K562 (cell line): ENCODE measurements around the gene SLC7A4. TPM values are rescaled to one million over a fixed set of nuclear protein-coding genes. Genes with fewer than 3 reads are reported as not detected.

Experiments used
- CBFA2T3 ChIP-seq: fragments of 450-650 bp; IDR thresholded peaks from 2 replicates; pipeline ENCODE4 v1.6.1; 2017
- CBFB ChIP-seq: sonication (generic); formaldehyde crosslinking; IDR thresholded peaks from 2 replicates; pipeline ENCODE4 v1.4.0; 2020; ENCODE audit warnings: mild to moderate bottlenecking, missing genetic modification reagents
- CBX8 ChIP-seq: fragments of 200-600 bp; sonication (generic); IDR thresholded peaks from 2 replicates; pipeline ENCODE4 v1.6.1; 2012; ENCODE audit warnings: borderline replicate concordance, mixed run types, low read depth, mild to moderate bottlenecking, moderate library complexity, mixed read lengths, low read length, control low read depth, inconsistent platforms; ENCODE audit not compliant: poor library complexity, severe bottlenecking; ENCODE audit errors: extremely low read depth
- CEBPB ChIP-seq: fragments of 450-650 bp; IDR thresholded peaks from 2 replicates; pipeline ENCODE4 v1.6.1; 2016; ENCODE audit warnings: missing genetic modification characterization, missing compliant biosample characterization
- CEBPG ChIP-seq, 3 experiments: fragments of 200-800 bp in 1 of 3; sonication (Bioruptor generic) in 1 of 3; sonication (generic) in 1 of 3; formaldehyde crosslinking in 1 of 3; IDR thresholded peaks in 2 of 3; conservative IDR thresholded peaks in 1 of 3; 2 replicates each; pipeline versions ENCODE4 v1.6.1 to v1.8.0; 2016 to 2022; ENCODE audit warnings: missing compliant biosample characterization in 2 of 3, missing genetic modification characterization in 2 of 3, mild to moderate bottlenecking in 1 of 3, missing genetic modification reagents in 1 of 3
- ELF4 ChIP-seq: fragments of 450-650 bp; formaldehyde crosslinking; IDR thresholded peaks from 2 replicates; pipeline ENCODE4 v1.4.0; 2022; ENCODE audit warnings: missing genetic modification characterization
- HNRNPLL ChIP-seq: fragments of 200-400 bp; formaldehyde crosslinking; IDR thresholded peaks from 2 replicates; pipeline ENCODE4 v1.6.1; 2017; ENCODE audit warnings: low read length, low read depth, mild to moderate bottlenecking; ENCODE audit not compliant: poor library complexity, severe bottlenecking
- IRF1 ChIP-seq: sonication (generic); formaldehyde crosslinking; IDR thresholded peaks from 2 replicates; pipeline ENCODE4 v1.8.0; 2022; ENCODE audit warnings: missing genetic modification reagents, mild to moderate bottlenecking, borderline replicate concordance
- JUND ChIP-seq, 2 experiments: IDR thresholded peaks; 2 replicates in 1 of 2; 3 replicates in 1 of 2; pipeline ENCODE4 v1.6.1; 2011; ENCODE audit warnings: borderline replicate concordance in 2 of 2, low read depth in 2 of 2, low read length in 2 of 2, improper control_type of control experiment in 1 of 2, missing biosample characterization in 1 of 2, missing genetic modification characterization in 1 of 2, missing genetic modification reagents in 1 of 2
- MCM7 ChIP-seq, 2 experiments: fragments of 450-650 bp; IDR thresholded peaks; 2 replicates each; pipeline ENCODE4 v1.6.1; 2016 to 2018
- NCOA4 ChIP-seq: fragments of 450-650 bp; IDR thresholded peaks from 2 replicates; pipeline ENCODE4 v1.6.1; 2018; ENCODE audit warnings: mild to moderate bottlenecking; ENCODE audit not compliant: partially characterized antibody
- POLR3G ChIP-seq: IDR thresholded peaks from 2 replicates; pipeline ENCODE4 v1.6.1; 2011; ENCODE audit not compliant: insufficient read length, insufficient replicate concordance; ENCODE audit errors: extremely low read depth
- TAF7 ChIP-seq: fragments of 450-650 bp; IDR thresholded peaks from 2 replicates; pipeline ENCODE4 v1.6.1; 2016; ENCODE audit warnings: missing genetic modification characterization, missing compliant biosample characterization
- TEAD1 ChIP-seq, 2 experiments: fragments of 450-650 bp in 1 of 2; sonication (generic) in 1 of 2; formaldehyde crosslinking; IDR thresholded peaks; 2 replicates each; pipeline versions ENCODE4 v1.4.0 to v1.8.0; 2020 to 2022; ENCODE audit warnings: mild to moderate bottlenecking in 2 of 2, missing genetic modification reagents in 1 of 2
- ZBTB1 ChIP-seq: sonication (generic); formaldehyde crosslinking; IDR thresholded peaks from 2 replicates; pipeline ENCODE4 v1.8.1; 2023; ENCODE audit warnings: missing genetic modification reagents, low read depth, mild to moderate bottlenecking, borderline replicate concordance
- ZC3H11A ChIP-seq: IDR thresholded peaks from 2 replicates; pipeline ENCODE4 v1.6.1; 2012; ENCODE audit warnings: low read depth, low read length, improper control_type of control experiment
- ZNF134 ChIP-seq: fragments of 250-450 bp; sonication (Bioruptor Pico); conservative IDR thresholded peaks from 2 replicates; pipeline ENCODE4 v1.4.0; 2020
- ZNF507 ChIP-seq: conservative IDR thresholded peaks from 2 replicates; pipeline ENCODE4 v1.6.1; 2017; ENCODE audit warnings: missing genetic modification characterization, missing compliant biosample characterization
- polyA plus RNA-seq, 8 experiments: library from polyadenylated mRNA; depleted of rRNA in 4 of 8; stranded (reverse) in 5 of 8; unstranded in 3 of 8; fragments of >200 nt; fragmentation: Nextera tagmentation in 2 of 8; fragmentation: Illumina TruSeq in 1 of 8; extraction: Ambion mirVana in 2 of 8; extraction: Trizol in 1 of 8; gene quantifications; 2 replicates each; pipeline versions ENCODE4 v1.2.1 to v1.2.3, GENCODE V29; 2011 to 2014; ENCODE audit warnings: inconsistent platforms in 1 of 8, missing spikeins in 1 of 8
- total RNA-seq, 7 experiments: library from RNA; depleted of rRNA in 6 of 7; stranded (reverse); fragments of >200 nt in 6 of 7; fragmentation: Illumina TruSeq in 2 of 7; extraction: Trizol in 2 of 7; gene quantifications; 2 replicates each; pipeline versions ENCODE4 v1.2.1 to v1.2.3, GENCODE V29; 2011 to 2021; ENCODE audit warnings: low replicate concordance in 1 of 7
- TF ChIP-seq, protein P1 (sequence below), 2 experiments: fragments of 450-650 bp; IDR thresholded peaks; 2 replicates each; pipeline ENCODE4 v1.6.1; 2016
- TF ChIP-seq, protein P2 (sequence below): fragments of 250-450 bp; sonication (Bioruptor Pico); IDR thresholded peaks from 2 replicates; pipeline ENCODE4 v1.8.0; 2022; ENCODE audit warnings: moderate library complexity, mild to moderate bottlenecking, inconsistent platforms
- TF ChIP-seq, protein P3 (sequence below): fragments of 200-800 bp; sonication (Bioruptor generic); IDR thresholded peaks from 2 replicates; pipeline ENCODE4 v1.6.1; 2017; ENCODE audit warnings: missing genetic modification characterization, missing compliant biosample characterization

Gene SLC7A4
- total and polyA plus RNA-seq, 9 of the 15 experiments (the other 6 are each of a cell fraction or from before 2014, with no cell fraction given) = not detected

DNA sequence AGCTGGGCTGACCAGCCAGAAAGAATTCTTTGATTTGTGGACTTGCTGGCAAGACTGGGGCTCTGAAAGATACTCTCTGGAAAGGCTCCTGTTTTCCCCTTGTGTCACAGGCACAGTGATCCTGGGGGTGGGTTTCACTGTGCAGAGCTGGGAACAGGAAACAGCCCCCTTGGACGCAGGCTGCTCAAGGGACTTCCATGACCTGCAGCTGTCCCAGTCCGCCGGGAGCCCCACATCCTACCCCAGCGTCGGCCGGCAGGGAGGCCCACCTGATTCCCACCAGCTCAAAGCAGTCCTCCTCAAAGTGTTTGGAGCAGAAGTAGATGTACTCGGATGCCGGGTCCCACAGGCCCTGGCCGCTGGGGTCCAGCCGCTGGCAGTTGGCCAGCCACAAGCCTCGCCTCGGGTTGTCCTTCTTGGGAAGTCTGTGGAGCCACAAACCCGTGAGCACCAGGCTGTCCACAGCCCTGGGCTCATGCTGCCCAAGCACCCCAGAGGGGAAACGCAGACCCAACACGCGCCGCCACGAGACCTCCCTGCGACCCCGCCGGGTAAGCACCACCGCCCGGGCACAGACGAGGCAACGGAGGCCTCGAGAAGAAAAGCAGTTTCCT, 31.3 kb downstream of the SLC7A4 start (continued):
- TF ChIP-seq NCOA4 (no peak), ZNF134 (CRISPR knock-in tag) (0 out of 2 replicates have a peak, but pooled peaks have one; percentile 30), TAF7 (no peak; the same call in 1 of the 2 replicates), CEBPG (CRISPR knock-in tag; IDR thresholded peaks at IDR 0.05) (no peak), CEBPG (tag; conservative IDR thresholded peaks at IDR 0.05 in 1 of 2, IDR thresholded peaks at IDR 0.05 in 1 of 2) (no peak), ELF4 (CRISPR knock-in tag) (no peak; the same call in 1 of the 2 replicates), CBX8 (no peak), CBFA2T3 (no peak), ZBTB1 (CRISPR knock-in tag) (no peak), ZNF507 (no peak), MCM7 (IDR thresholded peaks at IDR 0.05) (no peak), TEAD1 (CRISPR knock-in tag; IDR thresholded peaks at IDR 0.05) (no peak), IRF1 (CRISPR knock-in tag) (no peak), HNRNPLL (no peak), CBFB (CRISPR knock-in tag) (no peak), ZC3H11A (no peak), POLR3G (no peak), JUND (IDR thresholded peaks at IDR 0.05; ENCODE audit: borderline replicate concordance, low read depth, low read length) (no peak), JUND (tag; IDR thresholded peaks at IDR 0.05; ENCODE audit: borderline replicate concordance, low read depth, low read length) (no peak), CEBPB (no peak)
- TF ChIP-seq, protein P1, sequence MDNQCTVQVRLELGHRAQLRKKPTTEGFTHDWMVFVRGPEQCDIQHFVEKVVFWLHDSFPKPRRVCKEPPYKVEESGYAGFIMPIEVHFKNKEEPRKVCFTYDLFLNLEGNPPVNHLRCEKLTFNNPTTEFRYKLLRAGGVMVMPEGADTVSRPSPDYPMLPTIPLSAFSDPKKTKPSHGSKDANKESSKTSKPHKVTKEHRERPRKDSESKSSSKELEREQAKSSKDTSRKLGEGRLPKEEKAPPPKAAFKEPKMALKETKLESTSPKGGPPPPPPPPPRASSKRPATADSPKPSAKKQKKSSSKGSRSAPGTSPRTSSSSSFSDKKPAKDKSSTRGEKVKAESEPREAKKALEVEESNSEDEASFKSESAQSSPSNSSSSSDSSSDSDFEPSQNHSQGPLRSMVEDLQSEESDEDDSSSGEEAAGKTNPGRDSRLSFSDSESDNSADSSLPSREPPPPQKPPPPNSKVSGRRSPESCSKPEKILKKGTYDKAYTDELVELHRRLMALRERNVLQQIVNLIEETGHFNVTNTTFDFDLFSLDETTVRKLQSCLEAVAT (IDR thresholded peaks at IDR 0.05) = no peak
- TF ChIP-seq, protein P2, sequence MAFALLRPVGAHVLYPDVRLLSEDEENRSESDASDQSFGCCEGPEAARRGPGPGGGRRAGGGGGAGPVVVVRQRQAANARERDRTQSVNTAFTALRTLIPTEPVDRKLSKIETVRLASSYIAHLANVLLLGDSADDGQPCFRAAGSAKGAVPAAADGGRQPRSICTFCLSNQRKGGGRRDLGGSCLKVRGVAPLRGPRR = peak; percentile 21; the same call in 1 of the 2 replicates
- TF ChIP-seq, protein P3, sequence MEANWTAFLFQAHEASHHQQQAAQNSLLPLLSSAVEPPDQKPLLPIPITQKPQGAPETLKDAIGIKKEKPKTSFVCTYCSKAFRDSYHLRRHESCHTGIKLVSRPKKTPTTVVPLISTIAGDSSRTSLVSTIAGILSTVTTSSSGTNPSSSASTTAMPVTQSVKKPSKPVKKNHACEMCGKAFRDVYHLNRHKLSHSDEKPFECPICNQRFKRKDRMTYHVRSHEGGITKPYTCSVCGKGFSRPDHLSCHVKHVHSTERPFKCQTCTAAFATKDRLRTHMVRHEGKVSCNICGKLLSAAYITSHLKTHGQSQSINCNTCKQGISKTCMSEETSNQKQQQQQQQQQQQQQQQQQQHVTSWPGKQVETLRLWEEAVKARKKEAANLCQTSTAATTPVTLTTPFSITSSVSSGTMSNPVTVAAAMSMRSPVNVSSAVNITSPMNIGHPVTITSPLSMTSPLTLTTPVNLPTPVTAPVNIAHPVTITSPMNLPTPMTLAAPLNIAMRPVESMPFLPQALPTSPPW (CRISPR knock-in tag) = no peak
